H7 (cell line): ENCODE data around the gene AVP. TPM values are rescaled to one million over a fixed set of nuclear protein-coding genes. Genes with fewer than 3 reads are reported as not detected.
A peak's percentile ranks its signal among the peaks of the same experiment; 100 is the strongest.
"Not testable (repeated sequence)": the region's sequence is repeated elsewhere in the genome, so short reads cannot be mapped to it uniquely, and the experiment has no call there.

Source experiments
- DNase-seq: peaks from one replicate; pipeline ENCODE4 v3.0.0; 2012
- H3K27me3 ChIP-seq: 2 replicates; pipeline ENCODE4 v1.6.0; 2011; ENCODE audit warnings: mild to moderate bottlenecking, low read length; ENCODE audit not compliant: control insufficient read depth, insufficient read depth
- H3K36me3 ChIP-seq: replicated peaks from 2 replicates; pipeline ENCODE4 v1.5.1; 2011; ENCODE audit warnings: low read length; ENCODE audit not compliant: control insufficient read depth, insufficient read depth
- H3K4me3 ChIP-seq: 2 replicates; pipeline ENCODE4 v1.5.1; 2011; ENCODE audit warnings: low read depth, mild to moderate bottlenecking, control low read depth, low read length, moderate library complexity; ENCODE audit not compliant: insufficient read depth
- total RNA-seq: library from RNA; depleted of rRNA; stranded (reverse); fragments of >200 nt; shearing (Covaris generic); gene quantifications from 2 replicates; pipeline ENCODE4 v1.2.3, GENCODE V29; 2014

AVP gene
- total RNA-seq, 1 experiment from 2014 or later: not detected

GRCh38 chr20:3082306-3082951, 2.1 kb downstream of the AVP start:
- peaks cover 43% of the 10 kb centered on the region for H3K27me3 ChIP-seq
- peak; percentile 84 for DNase-seq
- H3K4me3 ChIP-seq: peak overlapping the region; percentile 28
- no peaks in the 10 kb centered on the region for H3K36me3 ChIP-seq

- H3K36me3 ChIP-seq: no peaks in the 10 kb centered on the region
- H3K27me3 ChIP-seq: peaks cover 43% of the 10 kb centered on the region
Measured at GRCh38 chr20:3081641-3082040, 2.9 kb downstream of the AVP start.

GRCh38 chr20:3080939-3081388, 3.6 kb downstream of the AVP start:
- Histone ChIP-seq H3K27me3 (peaks cover 43% of the 10 kb centered on the region), H3K4me3 (no peak overlapping the region), H3K36me3 (no peaks in the 10 kb centered on the region)
- no peak for DNase-seq

More at GRCh38 chr20:3081641-3082040, 2.9 kb downstream of the AVP start:
- no peak for DNase-seq
- H3K4me3 ChIP-seq: no peak overlapping the region

- H3K36me3 ChIP-seq: no peaks in the 10 kb centered on the region
- peaks cover 33% of the 10 kb centered on the region for H3K27me3 ChIP-seq
- H3K4me3 ChIP-seq: no peak overlapping the region
- no peak for DNase-seq
Measured at GRCh38 chr20:3077618-3078134, 6.8 kb downstream of the AVP start.

GRCh38 chr20:3075315-3075714, 9.2 kb downstream of the AVP start:
- peaks cover 30% of the 10 kb centered on the region for H3K27me3 ChIP-seq
- not testable (repeated sequence) for H3K4me3 ChIP-seq, DNase-seq, H3K36me3 ChIP-seq

GRCh38 chr20:3074812-3075211, 9.7 kb downstream of the AVP start:
- no peak for DNase-seq
- Histone ChIP-seq H3K27me3 (peaks cover 28% of the 10 kb centered on the region), H3K4me3 (no peak overlapping the region), H3K36me3 (no peaks in the 10 kb centered on the region)

GRCh38 chr20:3073251-3073643, 11.3 kb downstream of the AVP start:
- DNase-seq, H3K4me3 ChIP-seq, H3K36me3 ChIP-seq: not testable (repeated sequence)
- peaks cover 28% of the 10 kb centered on the region for H3K27me3 ChIP-seq

- peak; percentile 56 for DNase-seq
- peaks cover 28% of the 10 kb centered on the region for H3K27me3 ChIP-seq
- peak overlapping the region; percentile 46 for H3K4me3 ChIP-seq
- no peaks in the 10 kb centered on the region for H3K36me3 ChIP-seq
Measured at GRCh38 chr20:3072530-3073250, 11.8 kb downstream of the AVP start.

- peak; percentile 82 for DNase-seq
- Histone ChIP-seq H3K4me3 (peak within 1 kb of the TSS; percentile 46), H3K36me3 (no peaks in the 10 kb centered on the region), H3K27me3 (peaks cover 28% of the 10 kb centered on the region)
Measured at GRCh38 chr20:3071610-3072529, 12.7 kb downstream of the AVP start, which contains the start of gene OXT. Gene OXT, plus strand, starts transcription at chr20:3071620. Its CDS starts 36 bp downstream, at chr20:3071656.

- H3K36me3 ChIP-seq: no peaks in the 10 kb centered on the region
- peak overlapping the region; percentile 46 for H3K4me3 ChIP-seq
- peak; percentile 44 for DNase-seq
- peaks cover 28% of the 10 kb centered on the region for H3K27me3 ChIP-seq
Measured at GRCh38 chr20:3071266-3071609, 13.3 kb downstream of the AVP start.

GRCh38 chr20:3070725-3071124, 13.8 kb downstream of the AVP start:
- Histone ChIP-seq H3K4me3 (no peak overlapping the region), H3K27me3 (peaks cover 28% of the 10 kb centered on the region), H3K36me3 (no peaks in the 10 kb centered on the region)
- no peak for DNase-seq

GRCh38 chr20:3068986-3069900, 15.3 kb downstream of the AVP start:
- H3K4me3 ChIP-seq: no peak overlapping the region
- peaks cover 28% of the 10 kb centered on the region for H3K27me3 ChIP-seq
- no peaks in the 10 kb centered on the region for H3K36me3 ChIP-seq
- DNase-seq: peak; percentile 61

- Histone ChIP-seq H3K36me3 (no peaks in the 10 kb centered on the region), H3K27me3 (peaks cover 25% of the 10 kb centered on the region), H3K4me3 (no peak overlapping the region)
- no peak for DNase-seq
Measured at GRCh38 chr20:3068075-3068474, 16.4 kb downstream of the AVP start.
